Stimulated activated CD8-positive, alpha-beta memory T cell treated with anti-CD3 and anti-CD28 coated beads, Interleukin-15, amount 100 ng/mL, for 1 hour (primary cell): ENCODE results near the gene HOXB1.
"Not testable (repeated sequence)": the region's sequence is repeated elsewhere in the genome, so short reads cannot be mapped to it uniquely, and the experiment has no call there.

ENCODE experiments used
- DNase-seq: peaks from one replicate; pipeline ENCODE4 v3.0.0-alpha.2; 2020; ENCODE audit warnings: low read depth

HOXB1 gene

DNA sequence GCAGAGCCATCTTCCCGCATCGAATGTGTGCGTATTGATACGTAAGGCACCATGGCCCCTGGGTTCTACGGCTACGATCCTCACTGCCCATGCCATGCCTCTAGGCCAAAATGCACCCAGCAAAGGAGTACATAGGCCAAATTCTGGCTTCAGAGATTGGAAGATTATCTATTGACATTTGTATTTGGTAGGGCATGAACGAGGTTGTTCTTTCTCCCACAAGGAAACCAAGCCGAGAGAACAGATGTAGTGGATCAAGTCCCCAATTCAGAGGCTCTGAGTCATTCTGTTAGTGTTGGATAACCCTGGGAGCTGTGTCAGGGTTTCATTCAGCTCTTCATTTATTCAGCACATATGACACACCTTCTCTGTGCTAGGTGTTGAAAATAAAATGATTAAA, 36.5 kb downstream of the HOXB1 start:
- DNase-seq: no peak

DNA sequence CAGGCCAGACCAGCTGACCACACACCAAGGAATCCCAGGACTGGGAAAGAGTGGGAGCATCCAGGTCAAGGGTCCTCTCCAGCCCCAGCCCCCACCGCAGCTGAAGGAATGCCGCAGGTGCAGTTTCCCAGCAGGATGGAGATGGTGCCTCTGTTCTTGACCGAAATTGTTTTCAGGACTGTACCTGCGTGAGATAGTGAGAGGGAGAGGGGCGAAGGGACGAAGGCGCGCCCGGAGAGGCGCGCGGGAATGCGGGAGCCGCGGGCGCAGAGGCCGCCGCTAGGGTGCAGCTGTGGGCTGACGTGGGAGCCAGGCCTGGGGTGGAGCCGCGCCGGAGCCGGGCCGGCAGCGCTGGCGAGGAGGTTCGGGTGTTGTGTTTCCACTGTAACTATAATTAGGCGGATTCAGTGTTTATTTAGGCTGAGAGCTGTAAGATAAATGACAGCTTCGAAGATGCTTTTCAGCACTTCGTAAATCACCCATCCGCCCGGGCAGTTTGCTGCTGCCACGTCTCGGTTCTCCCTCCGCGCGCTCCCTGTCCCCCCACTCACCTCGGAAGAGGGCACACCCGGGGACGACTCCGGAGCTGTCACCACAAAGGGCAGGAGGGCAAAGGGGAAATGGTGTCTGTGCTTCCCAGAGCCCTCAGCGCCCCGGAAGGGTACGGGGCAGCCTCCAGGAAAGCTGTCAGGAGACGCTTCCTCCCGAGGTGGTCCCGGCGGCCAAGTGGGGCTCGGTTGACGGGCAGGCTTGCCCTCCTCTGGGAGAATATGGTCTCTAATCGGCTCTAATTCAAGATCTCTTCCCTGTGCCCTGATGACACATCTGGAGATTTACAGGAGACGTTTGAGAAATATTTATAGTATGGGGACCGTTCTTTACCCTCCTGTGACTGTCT, 38.2 kb downstream of the HOXB1 start:
- peak; percentile 43 for DNase-seq

DNA sequence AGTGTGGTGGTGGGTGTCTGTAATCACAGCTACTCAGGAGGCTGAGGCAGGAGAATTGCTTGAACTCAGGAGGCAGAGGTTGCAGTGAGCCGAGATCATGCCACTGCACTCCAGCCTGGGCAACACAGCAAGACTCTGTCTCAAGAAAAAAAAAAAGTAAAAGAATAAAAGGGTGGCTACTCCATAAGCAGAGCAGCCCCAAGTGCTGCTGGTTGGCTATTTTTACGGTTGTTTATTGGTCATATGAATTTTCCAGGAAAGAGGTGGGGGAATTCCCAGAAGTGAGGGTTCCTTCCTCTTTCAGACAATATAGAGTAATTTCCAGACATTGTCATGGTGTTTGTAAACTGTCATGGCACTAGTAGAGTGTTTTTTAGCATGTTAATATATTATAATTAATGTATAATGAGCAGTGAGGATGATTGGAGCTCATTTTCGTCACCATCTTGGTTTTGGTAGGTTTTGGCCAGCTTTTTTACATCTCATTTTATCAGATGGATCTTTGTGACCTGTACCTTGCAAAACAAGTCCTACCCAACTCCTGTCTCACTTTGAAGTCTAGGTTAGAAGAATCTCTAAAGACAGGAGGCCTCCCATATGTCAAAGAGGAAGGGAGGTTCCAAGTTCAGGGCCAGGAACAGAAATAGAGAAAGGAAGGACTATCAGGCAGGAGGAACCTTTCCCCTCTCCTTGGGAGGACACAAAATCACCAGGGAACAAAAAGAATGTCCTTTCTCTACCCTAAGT, 39.1 kb downstream of the HOXB1 start:
- no peak for DNase-seq

DNA sequence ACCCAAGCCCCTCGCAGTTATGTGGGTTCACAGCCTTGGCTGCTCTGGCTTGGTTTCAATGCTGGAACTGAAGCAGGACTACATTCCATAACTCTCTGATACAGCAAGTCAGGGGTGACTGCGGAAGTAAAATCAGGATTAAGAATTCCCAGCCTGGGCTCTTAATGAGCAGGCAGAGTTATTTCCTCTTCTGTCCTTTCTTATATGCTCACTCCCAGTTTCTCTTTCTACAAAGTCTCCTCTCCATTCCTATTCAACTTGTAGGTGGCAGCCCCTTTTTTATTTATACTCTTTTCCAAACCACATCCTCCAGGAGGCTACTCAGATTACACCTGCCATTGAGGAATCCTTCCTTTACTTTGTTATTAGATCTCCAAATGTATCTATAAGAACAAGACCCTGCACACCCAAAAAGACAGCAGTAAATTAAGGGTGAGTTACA, 40.3 kb downstream of the HOXB1 start:
- no peak for DNase-seq

DNA sequence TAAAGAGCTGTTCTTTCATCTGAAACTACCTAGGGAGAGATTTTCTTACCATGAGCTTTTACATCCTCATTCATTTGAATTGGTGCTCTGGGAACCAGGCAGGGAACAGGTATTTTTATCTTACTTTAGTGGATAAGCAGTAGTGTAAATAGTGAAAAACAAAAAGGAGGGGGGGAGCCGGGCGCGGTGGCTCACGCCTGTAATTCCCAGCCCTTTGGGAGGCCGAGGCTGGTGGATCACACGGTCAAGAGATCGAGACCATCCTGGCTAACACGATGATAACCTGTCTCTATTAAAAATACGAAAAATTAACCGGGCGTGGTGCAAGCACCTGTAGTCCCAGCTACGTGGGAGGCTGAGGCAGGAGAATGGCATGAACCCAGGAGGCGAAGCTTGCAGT, 41.0 kb downstream of the HOXB1 start:
- DNase-seq: no peak

DNA sequence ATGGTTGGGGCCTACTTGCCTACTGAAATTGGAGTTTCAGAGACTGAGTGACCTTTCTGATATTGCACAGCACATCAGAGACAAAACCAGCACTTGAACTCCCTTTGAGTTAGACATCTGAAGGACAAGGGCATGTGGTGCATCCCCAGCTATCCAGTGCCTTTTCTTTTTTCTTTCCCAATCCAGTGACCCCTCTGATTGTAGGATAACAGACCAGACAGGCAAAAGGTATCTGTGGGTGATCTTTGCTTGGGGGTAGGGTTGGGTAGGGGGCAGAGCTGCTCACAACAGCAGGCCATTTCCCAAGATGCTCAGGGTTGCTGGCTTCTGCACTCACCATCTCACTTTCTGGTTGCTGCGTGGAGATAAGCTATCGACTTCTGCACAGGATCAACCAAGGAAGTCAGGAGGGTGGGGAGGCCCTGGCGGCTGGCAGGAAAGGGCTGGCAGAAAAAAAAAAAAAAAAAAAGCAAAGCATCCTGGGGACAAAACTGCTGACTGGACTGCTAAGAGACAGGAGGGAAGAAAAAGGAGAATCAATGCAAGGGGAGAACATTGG, 42.2 kb downstream of the HOXB1 start:
- no peak for DNase-seq

DNA sequence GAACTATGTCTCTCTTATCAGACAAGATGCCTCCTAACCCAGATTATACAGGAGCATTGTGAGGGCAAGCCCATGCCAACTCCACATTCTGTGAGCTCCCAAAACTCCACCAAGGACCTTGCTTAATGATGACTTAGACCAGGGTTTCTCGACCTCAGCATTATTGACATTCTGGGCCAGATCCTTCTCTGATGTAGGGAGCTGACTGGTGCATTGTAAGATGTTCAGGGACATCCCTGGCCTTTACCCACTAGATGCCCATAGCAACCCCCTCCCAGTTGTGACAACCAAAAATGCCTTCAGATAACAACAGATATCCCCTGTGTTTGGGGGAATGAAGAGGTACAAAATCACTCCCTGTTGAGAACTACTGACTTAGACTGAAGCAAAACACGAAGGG, 43.6 kb downstream of the HOXB1 start:
- no peak for DNase-seq

DNA sequence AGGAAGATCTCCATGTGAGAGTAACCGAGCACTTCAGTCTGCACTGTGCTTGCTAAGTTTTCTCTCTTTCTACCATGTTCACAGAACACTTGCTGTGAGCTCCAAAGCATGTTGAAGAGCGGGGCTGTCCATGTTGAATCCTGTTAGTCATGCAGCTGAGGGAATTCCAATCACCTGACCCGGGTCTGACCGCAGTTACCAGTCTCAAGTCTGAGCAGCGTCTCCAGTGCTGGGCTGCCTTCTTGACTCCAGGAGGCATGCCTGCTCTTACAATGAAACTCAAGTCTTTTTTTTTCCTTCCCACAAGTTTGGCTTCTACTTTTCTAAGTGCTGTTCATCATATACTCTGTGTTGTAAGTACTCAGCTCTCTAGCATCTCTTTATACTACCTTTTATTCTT, 44.3 kb downstream of the HOXB1 start:
- DNase-seq: no peak

DNA sequence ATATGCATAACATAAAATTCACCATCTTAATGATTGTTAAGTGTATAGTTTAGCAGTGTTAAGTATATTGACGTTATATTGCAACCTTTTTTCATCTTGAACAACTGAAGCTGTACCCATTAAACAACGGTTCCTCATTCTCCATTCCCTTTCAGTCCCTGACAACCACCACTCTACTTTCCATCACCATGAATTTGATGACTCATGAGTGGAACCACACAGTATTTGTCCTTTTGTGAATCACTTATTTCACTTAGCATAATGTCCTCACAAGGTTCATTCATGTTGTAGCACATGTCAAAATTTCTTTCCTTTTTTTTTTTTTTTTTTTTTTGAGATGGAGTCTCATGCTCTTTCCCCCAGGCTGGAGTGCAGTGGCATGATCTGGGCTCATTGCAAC, 46.0 kb downstream of the HOXB1 start:
- no peak for DNase-seq

DNA sequence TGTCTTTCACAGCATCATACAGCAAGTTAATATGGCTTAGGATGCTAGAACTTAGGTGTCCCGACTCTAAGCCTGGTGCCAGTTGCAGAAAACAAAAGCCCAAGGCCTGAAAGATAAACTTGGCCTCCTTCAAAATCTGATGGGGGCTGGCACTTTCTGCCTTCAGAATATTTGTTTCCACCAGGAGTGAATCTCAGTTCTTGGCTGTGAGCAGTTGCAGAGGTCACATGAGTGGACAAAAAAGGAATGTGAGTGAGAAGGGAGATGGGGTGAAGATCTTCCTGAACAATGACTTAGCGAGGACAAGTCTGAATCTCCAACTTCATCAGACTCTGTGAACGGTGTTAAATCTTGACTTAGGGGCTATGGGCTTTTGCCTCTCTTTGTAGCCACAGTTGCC, 46.6 kb downstream of the HOXB1 start:
- no peak for DNase-seq

DNA sequence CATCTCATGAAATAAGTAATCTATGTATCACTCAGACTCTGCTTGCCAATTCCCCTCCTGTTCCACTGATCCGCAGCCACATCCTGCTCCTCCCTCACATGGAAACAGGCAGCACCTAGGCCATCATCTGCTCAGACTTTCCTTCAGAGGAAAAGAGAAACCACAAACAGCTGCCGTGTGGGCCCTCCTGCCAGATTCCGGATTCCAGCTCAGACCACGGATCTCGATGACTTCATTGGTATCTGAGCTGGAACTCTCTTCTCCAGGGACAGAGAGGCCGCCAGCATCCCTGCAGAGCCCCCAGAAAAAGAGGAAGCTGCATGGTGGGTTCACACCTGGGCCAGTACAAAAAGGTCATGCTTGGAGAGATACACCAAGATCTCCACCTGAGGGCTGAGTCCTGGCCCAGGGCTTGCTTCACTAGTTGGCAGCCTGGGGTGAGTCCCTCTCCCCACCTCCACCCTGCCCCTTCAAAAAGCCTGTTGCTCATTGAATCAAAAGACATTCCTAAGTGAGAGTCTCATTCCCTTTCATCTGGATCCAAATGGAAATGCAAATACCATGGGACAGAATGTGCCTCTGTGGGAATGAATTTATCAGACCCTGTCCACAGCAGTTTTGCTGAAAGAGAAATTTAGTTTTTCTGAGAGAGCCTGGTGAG, 47.2 kb downstream of the HOXB1 start:
- no peak for DNase-seq

DNA sequence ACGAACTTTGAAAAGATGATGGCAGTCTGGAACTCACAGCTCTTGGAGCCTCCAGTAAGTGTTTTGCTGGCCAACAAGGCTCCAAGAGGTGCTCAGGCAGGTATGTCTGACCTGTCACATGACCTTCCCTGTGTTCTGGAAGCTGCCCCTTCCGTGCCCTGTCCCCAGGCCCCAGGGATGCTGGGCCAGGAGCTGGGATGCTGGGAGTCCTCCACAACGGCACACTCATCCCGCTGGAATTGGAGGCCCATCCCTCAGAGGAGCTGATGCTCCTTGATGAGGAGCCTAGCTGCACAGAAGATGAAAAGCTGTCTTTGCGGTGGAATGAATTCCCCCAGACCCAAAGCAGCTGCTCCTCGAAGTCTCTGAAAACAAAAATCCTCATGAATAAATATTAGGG, 47.8 kb downstream of the HOXB1 start:
- no peak for DNase-seq

DNA sequence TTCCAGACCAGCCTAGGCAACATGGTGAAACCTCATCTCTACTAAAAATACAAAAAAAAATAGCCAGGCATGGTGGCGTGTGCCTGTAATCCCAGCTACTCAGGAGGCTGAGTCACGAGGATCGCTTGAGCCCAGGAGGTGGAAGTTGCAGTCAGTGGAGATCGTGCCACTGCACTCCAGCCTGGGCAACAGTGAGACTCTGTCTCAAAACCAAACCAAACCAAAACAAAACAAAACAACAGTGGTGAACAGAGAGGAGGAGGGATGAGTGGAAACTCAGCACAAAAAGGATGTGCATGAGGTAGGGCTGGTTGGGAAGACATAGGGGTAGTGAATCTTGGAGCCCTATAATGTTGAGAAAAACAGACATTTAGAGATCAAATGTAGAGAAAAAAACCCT, 48.5 kb downstream of the HOXB1 start:
- DNase-seq: not testable (repeated sequence)

DNA sequence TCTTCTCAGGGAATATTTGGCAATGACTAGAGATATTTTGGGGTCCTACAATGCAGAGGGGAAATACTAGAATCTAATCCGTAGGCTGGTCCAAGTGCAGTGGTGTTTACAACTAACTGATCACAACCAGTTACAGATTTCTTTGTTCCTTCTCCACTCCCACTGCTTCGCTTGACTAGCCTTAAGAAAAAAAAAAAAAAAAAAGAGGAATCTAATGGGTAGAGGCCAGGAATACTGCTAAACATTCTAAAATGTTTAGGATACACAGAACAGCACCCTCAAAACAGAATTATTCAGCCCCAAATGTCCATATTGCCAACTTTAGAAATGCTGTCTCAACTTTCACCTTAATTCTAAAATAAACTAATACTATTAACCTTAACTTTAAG, 51.8 kb downstream of the HOXB1 start:
- no peak for DNase-seq
